Measurements from ENCODE around the gene SCN2A. TPM values are rescaled to one million over a fixed set of nuclear protein-coding genes. Genes with fewer than 3 reads are reported as not detected.

SCN2A gene
- total RNA-seq, 4 donors from 2014 or later, result under 0.01 to 0.38 (median 0.27) TPM

DNA sequence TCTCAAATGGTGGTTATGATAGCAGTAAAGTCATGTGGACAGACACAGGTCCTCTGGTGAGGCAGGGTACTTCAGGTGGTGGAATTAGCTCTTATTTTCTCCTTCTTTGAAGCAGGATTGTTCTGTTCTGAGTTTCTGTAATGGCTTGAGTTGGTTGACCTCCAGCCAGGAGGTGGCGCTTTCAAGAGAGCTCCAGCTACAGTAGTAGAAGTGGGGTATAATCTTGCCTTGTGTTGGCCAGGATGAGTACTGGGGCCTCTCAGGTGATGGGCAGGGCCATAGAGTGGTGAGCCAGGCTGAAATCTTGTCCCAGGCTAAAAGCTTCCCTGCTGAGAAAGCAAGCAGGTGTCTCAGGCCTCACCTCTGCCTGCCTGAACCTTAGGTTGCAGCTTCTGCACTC, 177.8 kb downstream of the SCN2A start:
- TF ChIP-seq, protein P1, sequence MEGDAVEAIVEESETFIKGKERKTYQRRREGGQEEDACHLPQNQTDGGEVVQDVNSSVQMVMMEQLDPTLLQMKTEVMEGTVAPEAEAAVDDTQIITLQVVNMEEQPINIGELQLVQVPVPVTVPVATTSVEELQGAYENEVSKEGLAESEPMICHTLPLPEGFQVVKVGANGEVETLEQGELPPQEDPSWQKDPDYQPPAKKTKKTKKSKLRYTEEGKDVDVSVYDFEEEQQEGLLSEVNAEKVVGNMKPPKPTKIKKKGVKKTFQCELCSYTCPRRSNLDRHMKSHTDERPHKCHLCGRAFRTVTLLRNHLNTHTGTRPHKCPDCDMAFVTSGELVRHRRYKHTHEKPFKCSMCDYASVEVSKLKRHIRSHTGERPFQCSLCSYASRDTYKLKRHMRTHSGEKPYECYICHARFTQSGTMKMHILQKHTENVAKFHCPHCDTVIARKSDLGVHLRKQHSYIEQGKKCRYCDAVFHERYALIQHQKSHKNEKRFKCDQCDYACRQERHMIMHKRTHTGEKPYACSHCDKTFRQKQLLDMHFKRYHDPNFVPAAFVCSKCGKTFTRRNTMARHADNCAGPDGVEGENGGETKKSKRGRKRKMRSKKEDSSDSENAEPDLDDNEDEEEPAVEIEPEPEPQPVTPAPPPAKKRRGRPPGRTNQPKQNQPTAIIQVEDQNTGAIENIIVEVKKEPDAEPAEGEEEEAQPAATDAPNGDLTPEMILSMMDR (IDR thresholded peaks at IDR 0.05; ENCODE audit: low read depth), result no peak

- TF ChIP-seq, protein P1 (IDR thresholded peaks at IDR 0.05; ENCODE audit: low read depth), result no peak
Observed at GRCh38 chr2:165420231-165420630, 181.0 kb downstream of the SCN2A start.

- TF ChIP-seq, protein P1 (IDR thresholded peaks at IDR 0.05; ENCODE audit: low read depth), result no peak
Observed at GRCh38 chr2:165423081-165423480, 183.9 kb downstream of the SCN2A start.

DNA sequence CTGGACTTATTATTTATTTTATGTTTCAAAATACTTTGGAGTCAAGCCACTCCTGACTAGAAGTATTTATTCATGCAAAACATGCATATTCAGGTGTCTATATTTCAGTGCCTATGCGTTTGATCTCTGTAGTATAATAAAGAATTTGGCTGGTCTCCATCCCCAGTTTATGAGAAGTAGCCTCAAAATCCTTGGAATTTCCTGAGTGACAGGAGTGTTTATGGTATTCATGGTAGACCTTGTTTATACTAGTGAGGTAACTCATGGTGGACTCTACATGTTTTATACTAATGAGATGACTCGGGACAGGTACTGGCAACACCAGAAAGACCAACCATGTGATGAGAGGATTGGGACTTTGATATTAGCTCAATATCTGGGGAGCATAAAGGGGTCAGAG, 186.3 kb downstream of the SCN2A start:
- TF ChIP-seq, protein P1 (IDR thresholded peaks at IDR 0.05; ENCODE audit: low read depth), result no peak

GRCh38 chr2:165427686-165428085, 188.5 kb downstream of the SCN2A start:
- TF ChIP-seq, protein P1 (IDR thresholded peaks at IDR 0.05; ENCODE audit: low read depth), result no peak

- TF ChIP-seq, protein P1 (IDR thresholded peaks at IDR 0.05; ENCODE audit: low read depth), result no peak
Observed at GRCh38 chr2:165428926-165429325, 189.7 kb downstream of the SCN2A start.

DNA sequence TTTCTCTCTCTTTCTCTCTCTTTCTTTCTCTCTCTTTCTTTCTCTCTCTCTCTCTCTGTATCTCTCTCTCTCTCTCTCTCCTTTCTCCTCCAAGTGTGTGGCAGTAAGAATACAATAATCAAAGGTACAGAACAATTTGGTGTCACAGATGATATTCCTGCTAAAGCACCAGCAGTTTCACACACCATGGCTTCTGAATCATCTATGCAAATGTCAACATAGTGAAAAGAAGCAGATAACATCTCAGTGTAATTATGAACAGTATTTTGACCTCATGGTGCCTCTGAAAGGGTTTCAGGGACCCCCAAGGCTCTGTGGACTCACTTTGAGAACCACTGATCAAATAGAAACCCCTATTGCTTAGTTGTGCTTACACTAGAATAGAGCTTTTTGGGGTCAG, 191.8 kb downstream of the SCN2A start:
- TF ChIP-seq, protein P1 (IDR thresholded peaks at IDR 0.05; ENCODE audit: low read depth), result no peak

All from subcutaneous adipose tissue (tissue), 4 donors.